GM21528 (cell line): ENCODE data around the gene ARMCX1.
"Not testable (repeated sequence)": the region's sequence is repeated elsewhere in the genome, so short reads cannot be mapped to it uniquely, and the experiment has no call there.

Source experiments
- ATAC-seq: cut with Tn5 transposase; IDR thresholded peaks from one replicate; pipeline ENCODE4 v1.9.1; 2021; ENCODE audit warnings: mild to moderate bottlenecking, moderate library complexity; ENCODE audit not compliant: unreplicated experiment, low FRiP score

ARMCX1 gene

DNA sequence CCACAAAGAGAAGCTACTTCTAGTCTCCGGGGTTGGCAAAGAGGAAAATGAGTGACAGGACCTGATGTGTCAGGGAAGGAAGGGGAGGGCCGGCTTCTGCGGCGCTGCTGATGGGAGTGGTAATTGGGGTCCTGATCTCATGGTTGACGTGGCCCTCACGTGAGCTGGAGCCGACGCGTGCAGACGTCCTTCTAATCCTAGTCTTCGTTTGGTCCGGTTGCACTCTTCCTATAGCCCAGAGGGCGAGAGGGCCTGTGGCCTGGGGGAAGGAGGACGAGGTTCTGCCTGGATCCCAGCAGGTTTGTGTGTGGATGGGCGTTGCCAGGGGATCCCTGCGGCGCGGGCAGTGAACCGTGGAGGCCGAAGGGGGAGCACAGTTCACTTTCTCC lies at the start of gene ARMCX1:
Gene ARMCX1 (plus strand): TSS at position 186 of the 389 bp plus-strand sequence. CDS start 2,384 bp downstream, outside the sequence.
- no peak for ATAC-seq

DNA sequence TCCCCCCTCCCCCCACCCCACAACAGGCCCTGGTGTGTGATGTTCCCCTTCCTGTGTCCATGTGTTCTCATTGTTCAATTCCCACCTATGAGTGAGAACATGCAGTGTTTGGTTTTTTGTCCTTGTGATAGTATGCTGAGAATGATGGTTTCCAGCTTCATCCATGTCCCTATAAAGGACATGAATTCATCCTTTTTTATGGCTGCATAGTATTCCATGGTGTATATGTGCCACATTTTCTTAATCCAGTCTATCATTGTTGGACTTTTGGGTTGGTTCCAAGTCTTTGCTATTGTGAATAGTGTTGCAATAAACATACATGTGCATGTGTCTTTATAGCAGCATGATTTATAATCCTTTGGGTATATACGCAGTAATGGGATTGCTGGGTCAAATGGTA lies 47.4 kb upstream of the ARMCX1 start:
- not testable (repeated sequence) for ATAC-seq

DNA sequence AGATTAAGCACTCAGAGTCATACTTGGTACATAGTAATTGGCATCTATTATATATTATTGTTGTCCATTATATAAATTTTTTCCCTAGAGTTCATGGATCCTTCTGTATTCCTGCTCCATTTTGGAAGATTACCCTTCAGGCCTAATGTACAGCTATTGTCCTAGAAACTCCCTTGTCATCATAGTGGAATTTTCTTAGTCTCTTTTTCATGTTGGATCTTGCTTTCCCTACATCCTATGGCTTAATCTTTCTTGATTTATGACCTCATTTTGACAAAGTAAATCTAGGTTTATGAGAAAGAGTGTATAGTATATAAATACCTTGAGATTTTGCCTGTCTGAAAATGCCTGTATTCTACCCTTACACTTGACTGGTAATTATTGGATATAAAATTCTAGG lies 43.0 kb upstream of the ARMCX1 start:
- ATAC-seq, result no peak

DNA sequence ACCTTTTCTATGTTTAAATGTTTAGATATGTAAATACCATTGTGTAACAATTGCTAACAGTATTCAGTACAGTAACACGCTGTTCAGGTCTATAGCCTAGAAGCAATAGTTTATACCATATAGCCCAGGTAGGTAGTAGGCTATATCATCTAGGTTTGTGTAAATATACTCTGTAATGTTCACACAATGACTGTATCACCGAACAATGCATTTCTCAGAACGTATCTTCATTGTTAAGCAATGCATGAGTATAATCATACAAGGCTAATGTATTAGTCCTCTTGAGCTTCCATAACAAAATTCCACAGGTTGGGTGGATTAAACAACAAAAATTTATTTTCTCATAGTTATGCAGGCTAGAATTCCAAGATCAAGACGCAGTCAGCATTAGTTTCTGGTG lies 42.4 kb upstream of the ARMCX1 start:
- no peak for ATAC-seq

DNA sequence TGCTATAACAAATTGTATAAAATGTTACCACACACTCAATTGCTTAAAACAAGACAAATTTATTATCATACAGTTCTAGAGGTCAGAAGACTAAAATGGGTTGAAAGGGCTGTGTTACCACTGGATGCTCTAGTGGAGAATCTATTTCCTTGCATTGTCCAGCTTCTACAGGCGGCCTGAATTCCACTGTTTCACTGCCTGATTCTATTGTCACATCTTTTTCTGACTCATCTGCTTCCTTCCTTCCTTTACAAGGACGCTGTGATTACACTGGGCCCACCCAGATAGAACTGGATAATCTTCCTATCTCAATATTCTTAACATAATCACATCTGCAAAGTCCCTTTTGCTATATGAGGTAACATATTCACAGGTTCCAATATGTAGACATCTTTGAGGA lies 19.4 kb upstream of the ARMCX1 start:
- no peak for ATAC-seq

DNA sequence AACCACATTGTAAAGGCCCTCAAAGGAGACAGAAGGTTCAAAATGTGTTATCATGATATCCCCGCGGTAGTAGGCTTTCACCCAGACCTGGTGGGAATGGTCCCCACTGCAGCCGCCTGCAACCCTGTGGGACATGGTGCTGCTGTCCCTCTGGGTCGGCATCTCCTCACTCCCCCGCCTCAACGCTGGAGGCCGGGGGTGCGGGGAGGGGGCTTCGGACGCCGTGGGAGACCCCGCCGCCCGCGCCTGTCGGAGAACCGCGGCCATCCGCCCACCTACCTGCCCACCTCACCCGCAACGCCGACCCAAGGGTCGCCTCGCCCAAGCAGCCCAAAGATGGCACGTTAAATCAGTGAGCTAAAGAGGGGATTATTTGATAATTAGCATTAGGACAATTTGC lies 11.2 kb upstream of the ARMCX1 start:
- no peak for ATAC-seq

DNA sequence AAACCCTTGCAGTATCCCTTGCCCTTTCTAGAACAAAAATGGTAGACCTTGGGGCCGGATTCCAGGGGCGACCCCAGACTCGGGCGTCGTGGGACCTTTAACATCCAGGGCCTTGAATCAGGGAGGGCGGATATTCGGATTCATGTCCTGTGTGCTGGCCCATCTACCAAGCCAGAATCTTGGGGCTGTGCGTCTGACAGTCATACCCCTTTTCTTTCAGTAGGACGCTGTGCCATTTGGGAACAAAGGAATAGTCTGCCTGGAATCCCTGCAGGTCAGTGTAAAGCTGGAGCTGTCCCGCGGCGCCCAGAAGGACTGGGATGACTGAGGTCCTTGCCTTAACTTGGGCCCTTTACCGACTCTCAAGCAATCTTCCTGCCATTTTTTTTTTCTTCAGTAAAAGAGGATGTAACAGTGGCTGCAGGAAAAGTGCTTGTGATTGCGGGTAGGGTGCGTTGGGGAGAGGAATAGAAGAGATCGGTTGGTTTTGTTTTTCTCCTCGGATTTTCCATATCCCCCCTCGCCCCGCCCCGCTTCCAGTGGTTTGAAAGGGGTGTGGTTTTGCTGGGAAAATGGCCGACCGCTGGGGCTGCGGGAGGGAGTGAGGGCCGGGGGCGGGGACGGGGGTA lies 518 bp downstream of the ARMCX1 start:
- ATAC-seq, result no peak

DNA sequence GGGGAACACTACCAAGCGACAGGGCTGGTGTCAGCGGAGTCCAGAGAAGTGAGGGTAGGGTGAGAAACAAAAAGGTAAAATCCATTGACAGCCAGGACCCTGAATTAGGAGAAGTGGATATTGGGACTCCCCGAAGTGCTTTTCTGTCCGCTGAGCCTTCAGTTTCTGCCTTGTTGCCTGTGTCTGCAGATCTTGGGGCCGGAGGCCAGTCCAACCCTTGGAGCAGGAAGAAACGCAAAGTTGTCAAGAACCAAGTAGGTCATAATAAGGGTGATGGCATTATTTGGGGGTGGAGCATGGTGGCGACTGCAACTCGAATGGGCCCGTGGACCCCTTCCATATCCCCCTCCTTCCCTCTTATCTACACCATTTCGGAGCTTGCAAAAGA lies 1.0 kb downstream of the ARMCX1 start:
- no peak for ATAC-seq

DNA sequence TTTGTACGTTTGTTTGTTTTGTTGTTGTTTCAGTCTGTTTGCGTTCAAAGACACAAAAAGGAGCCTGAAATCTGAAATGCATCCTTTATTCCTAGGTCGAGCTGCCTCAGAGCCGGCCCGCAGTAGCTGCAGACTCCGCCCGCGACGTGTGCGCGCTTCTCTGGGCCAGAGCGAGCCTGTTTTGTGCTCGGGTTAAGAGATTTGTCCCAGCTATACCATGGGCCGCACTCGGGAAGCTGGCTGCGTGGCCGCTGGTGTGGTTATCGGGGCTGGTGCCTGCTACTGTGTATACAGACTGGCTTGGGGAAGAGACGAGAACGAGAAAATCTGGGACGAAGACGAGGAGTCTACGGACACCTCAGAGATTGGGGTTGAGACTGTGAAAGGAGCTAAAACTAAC lies 2.4 kb downstream of the ARMCX1 start:
- no peak for ATAC-seq

DNA sequence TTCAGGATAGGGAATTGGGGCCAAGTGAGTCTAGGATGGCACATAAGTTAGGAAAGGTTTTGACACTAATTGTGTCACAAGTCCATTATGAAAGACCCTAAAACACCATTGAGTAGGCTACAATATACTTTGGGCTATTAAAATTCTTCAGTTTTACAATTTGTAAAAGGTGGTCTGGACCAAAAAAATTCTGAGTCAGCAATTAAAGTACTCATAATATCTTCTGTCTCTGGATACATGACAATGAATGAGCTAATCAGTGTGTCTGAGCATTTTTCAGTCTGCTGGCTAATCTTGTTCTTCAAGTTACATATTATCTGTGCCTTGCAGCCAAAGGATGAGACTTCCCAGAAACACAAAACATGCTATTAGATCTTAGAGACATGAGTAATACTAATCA lies 14.3 kb downstream of the ARMCX1 start:
- ATAC-seq, result no peak

DNA sequence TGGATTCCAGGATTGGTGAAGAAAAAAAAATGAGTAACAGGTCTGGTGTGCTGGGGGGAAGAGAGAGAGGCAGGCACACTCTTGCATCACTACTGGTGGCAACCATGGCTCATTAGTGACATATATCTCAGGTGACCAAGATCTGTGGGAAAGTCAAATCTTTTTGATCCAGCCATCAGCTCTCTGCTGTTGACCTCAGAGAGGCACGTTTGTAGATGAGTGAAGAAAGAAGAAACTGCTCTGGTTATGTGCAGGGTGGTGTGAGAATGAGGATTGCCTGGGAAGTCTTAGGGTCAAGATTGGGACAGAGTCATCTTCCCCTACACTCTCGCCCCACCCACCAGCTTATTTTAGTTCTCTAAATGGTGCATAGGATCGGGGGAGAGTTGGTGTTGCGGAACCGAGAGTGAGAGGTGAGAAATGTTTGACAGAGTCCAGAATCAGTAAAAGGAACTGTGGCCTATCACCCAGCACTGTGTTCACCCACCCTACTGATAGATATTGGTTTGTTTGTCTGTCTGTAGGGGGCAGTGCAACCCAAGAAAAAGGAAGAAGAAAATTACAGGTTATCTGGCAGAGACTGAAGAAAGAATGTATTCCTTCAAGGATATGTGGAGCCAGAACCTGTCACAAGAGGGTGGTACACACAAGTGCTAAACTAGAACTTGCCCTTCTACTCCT lies 45.5 kb downstream of the ARMCX1 start:
- peak; percentile 99 for ATAC-seq

DNA sequence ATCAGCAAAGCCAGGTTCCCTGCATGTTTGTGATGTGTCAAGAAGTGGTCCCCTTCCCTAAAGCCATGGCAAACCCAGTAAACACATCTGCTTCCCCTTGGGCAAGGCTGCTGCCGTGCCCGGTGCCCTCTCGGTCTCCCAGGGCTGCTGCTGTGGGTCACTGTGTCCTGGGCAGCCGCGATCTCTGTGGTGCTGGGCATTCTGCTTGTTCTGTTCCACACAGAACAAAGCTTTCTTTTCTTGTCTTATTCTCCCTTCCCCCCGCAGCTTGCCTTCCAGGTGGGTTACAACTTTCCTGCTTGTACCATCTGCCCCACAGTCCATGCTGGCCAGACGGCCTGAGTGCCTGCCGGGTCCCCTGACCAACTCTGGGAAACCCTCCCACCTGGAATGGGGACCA lies 49.2 kb downstream of the ARMCX1 start:
- not testable (repeated sequence) for ATAC-seq

DNA sequence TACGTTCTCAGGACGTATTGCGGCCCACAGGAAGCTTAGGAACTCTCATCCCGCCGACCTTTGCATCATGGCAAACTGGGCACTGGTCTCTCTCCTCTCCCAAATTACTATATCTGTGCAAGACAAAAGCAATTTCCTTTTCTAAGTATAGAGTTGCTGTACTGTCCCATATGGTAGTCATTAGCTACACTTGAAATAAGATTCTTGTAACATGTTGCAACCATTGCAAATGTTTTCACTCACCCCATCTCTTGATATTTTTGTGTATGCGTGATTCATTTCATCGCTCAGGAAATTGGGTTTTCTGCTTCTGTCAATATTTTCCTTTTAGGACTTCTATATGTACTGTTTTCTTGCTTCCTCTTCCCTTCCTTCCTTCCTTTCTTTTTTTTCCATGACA lies 51.7 kb downstream of the ARMCX1 start:
- ATAC-seq, result no peak
